Choroid plexus epithelial cell (primary cell): ENCODE results near the gene USP36.

Source experiments
- DNase-seq: peaks from one replicate; pipeline ENCODE4 v3.0.0-alpha.2; 2010; ENCODE audit warnings: low read depth
- H3K4me3 ChIP-seq: 2 replicates; pipeline ENCODE4 v1.5.1; 2011; ENCODE audit warnings: low read depth, mild to moderate bottlenecking, control low read depth, low read length, moderate library complexity
- CTCF ChIP-seq: conservative IDR thresholded peaks from 2 replicates; pipeline ENCODE4 v1.5.1; 2011; ENCODE audit warnings: low read depth, mild to moderate bottlenecking, control low read depth, inconsistent platforms, low read length, moderate library complexity

The USP36 gene

GRCh38 chr17:78857266-78857665 is 16.7 kb upstream of the USP36 start:
- no peak for TF ChIP-seq CTCF
- DNase-seq: no peak
- H3K4me3 ChIP-seq: no peak overlapping the region

GRCh38 chr17:78855561-78856165 is 15.0 kb upstream of the USP36 start:
- TF ChIP-seq CTCF: no peak
- H3K4me3 ChIP-seq: no peak overlapping the region
- no peak for DNase-seq

- no peak for TF ChIP-seq CTCF
- no peak for DNase-seq
- no peak overlapping the region for H3K4me3 ChIP-seq
Observed at GRCh38 chr17:78854508-78854907, 13.9 kb upstream of the USP36 start.

- no peak for TF ChIP-seq CTCF
- H3K4me3 ChIP-seq: no peak overlapping the region
- no peak for DNase-seq
Observed at GRCh38 chr17:78853926-78854394, 13.3 kb upstream of the USP36 start.

GRCh38 chr17:78852709-78853121 is 12.1 kb upstream of the USP36 start:
- DNase-seq: no peak
- TF ChIP-seq CTCF: peak; percentile 24
- no peak overlapping the region for H3K4me3 ChIP-seq

GRCh38 chr17:78849026-78849425 is 8.4 kb upstream of the USP36 start:
- TF ChIP-seq CTCF: no peak
- H3K4me3 ChIP-seq: no peak overlapping the region
- DNase-seq: no peak

- no peak for TF ChIP-seq CTCF
- no peak for DNase-seq
- no peak overlapping the region for H3K4me3 ChIP-seq
Observed at GRCh38 chr17:78847052-78847451, 6.4 kb upstream of the USP36 start.
